Ecto neural progenitor cell (in vitro differentiated cells): ENCODE results near the gene PTPN14.
"Not testable (repeated sequence)": the region's sequence is repeated elsewhere in the genome, so short reads cannot be mapped to it uniquely, and the experiment has no call there.

Experiments
- DNase-seq: peaks from one replicate; pipeline ENCODE4 v3.0.0-alpha.2; 2018; ENCODE audit warnings: low spot score

The PTPN14 gene

DNA sequence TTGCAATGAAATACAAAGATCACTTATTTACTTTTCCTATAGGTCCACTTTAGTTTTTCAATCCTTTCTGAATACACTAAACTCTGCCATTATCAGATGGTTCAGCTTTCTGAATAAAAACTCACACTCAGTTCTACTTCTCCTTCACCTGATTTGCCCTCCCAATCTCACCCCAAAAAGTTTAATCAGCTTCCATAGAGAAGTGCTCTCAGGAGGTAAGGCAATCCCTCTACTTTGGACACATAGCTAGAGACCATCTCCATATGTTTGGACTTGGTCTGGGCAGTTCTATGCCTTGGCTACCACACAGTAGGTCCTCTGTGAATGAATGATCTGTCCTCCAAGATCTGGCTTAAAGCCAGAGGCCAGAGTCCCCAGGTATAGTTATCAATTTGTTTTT, 40.9 kb downstream of the PTPN14 start:
- DNase-seq = no peak

DNA sequence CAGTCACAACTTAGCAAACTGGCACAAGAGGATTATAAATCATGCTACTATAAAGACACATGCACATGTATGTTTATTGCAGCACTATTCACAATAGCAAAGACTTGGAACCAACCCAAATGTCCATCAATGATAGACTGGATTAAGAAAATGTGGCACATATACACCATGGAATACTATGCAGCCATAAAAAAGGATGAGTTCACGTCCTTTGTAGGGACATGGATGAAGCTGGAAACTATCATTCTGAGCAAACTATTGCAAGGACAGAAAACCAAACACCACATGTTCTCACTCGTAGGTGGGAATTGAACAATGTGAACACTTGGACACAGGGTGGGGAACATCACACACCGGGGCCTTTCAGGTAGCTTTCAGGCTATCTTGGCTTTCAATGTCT, 41.8 kb downstream of the PTPN14 start:
- DNase-seq = not testable (repeated sequence)

DNA sequence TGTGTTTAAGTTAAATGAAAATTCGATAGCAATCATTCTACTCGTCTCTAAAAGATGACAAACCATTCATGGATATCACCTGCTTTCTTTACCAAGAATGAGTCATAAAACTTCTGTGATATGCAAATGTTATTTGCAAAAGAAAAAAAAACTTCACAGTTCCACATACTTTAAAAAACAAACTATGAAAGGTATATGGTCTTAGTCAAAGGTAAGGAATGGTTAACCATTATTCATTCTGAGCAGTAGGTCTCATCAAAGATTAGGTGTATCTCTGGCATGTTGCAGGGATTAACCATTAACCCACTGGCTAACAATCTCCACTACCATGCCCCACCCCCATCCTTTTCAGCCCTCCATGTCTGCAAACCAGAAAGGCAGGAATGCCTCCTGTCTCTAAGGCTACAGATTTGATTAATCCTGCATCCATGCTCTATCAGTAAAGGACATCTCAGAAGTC, 44.4 kb downstream of the PTPN14 start:
- DNase-seq = no peak

DNA sequence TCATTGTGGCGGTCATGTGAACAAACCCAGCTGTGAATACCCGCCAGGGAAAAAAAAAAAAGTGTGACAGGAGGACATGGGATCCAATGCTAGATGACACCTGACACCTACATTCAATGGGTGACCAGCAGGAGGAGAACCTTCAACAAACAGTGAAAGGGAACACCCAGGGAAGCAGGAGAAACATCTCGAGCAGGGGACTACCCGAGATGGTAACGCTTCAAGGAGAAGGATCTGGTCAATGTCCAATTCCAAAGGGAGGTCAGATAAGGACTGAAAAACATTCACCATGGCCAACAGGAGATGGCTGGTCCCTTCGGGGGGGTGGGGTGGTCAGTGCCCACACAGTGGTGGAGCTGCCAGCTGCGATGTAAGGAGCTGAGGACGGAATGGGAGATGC, 46.3 kb downstream of the PTPN14 start:
- DNase-seq = no peak

DNA sequence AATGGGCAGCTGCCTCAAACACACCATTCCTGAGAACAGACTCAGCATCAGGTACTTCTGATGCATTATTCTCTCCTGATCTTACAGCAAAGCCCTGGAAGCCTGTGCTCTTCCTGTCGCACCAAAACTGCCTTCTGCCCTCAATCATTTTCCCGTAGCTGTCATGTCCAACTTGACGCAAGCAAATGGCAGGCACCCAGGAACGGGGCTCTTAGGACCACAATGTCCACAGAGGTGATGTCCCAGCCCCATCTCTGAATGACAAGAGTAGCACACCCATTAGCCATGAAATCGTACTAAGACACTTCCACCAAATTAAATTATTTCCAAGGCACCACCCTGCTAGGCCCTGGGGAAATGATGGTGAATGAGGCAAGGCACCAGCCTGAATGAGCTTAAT, 47.1 kb downstream of the PTPN14 start:
- no peak for DNase-seq

DNA sequence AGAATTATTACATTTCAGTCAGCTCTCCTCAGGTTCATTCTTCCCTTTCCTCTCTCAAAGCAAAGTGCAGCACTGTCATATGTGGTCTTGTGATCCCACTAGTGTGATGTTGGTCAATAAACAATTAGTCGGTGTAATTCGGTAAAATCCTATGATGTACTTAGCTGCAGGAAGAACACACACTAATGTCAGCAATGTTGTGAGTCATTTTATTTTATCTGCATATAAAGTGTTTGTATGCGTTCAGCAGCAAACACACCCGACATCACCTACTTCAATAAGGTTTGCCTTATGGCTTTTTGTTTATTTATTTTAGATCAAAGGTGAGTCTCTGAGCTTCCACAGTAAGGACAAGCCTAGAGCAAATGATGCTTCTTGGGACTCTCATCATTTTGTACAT, 47.8 kb downstream of the PTPN14 start:
- DNase-seq = no peak

DNA sequence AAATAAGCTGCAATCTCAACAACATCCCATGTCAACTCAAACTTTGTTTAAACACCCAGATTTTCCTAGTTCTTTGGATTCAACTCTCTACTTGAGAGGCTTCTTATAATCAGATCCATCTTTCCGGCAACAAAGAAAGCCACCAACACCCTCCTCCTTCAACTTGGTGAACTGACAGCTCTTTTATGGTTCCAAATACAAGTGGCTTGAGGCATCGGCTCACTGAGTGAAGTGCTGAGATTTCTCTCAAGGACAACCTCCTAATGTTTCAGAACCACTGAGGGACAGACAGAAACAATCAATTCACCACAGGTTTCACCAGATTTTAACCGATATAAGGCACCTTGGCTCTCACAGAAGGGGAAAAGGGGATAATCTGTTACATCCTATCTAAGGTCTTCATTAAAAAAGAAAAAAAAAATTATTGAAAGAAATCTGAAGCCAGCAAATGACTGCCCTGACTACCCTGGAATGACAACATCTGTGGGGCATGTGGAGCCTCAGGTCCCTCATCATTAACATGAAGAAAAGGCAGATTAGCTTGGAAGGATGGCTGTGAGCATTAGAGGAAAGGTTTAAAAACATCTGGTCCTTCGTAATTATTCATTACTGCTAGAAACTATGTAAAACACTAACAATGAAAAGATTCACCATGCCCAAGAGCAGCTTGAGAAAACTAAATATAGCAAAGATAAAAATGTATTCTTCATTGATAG, 50.9 kb downstream of the PTPN14 start:
- DNase-seq = no peak

DNA sequence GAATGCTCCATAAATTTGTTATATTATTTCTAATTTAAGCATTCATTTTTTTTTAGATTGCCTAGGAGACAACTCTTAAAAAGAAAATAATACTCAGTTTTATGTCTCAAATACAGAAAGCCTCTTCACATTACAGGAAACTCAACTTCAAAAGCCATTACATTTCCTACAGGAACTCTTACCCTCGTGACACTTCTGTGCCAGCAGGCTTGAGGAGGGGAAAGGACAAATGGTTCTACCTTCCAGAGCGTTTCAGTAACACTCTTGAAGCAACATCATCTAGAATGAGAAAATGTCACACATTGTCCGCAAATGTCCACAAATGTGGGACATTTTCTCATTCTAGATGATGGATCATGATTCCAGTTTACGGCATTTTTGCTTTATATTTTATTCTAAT, 51.7 kb downstream of the PTPN14 start:
- no peak for DNase-seq

DNA sequence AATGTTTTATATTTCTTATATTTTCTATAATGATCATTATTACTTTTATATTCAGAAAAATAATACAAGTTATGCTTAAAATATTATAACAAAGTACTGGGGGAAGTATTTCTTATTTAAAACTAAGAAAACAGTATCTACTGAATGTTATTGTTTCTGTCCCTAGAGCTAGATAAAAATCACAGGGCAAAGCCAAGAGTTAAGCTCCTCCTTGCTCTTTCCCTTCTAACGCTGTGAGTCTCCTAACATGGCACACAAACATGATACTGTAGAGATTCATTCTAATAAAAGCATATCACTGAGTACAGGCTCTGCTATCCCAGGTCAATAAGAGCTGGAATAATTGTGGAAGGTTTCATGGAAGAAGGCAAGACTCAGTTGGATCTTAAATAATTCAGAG, 53.4 kb downstream of the PTPN14 start:
- DNase-seq = no peak

DNA sequence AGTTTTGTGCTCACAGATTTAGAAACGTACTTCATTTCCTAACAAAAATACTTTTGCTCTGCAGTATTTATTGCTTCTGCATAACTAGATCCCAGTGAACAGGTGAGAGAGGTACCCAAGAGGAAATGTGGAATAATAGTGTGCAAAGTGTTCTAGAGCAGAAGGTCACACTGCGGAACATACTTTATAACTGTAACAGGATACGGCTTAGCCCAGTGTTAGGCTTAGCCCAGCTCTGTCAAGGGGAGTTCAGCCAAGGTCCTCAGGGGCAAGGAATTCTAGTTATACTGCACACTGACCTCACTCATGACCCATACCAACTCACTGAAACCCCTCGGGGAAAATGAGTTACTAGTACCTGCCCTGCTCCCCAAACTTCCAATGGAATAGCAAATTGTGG, 55.3 kb downstream of the PTPN14 start:
- DNase-seq = no peak

DNA sequence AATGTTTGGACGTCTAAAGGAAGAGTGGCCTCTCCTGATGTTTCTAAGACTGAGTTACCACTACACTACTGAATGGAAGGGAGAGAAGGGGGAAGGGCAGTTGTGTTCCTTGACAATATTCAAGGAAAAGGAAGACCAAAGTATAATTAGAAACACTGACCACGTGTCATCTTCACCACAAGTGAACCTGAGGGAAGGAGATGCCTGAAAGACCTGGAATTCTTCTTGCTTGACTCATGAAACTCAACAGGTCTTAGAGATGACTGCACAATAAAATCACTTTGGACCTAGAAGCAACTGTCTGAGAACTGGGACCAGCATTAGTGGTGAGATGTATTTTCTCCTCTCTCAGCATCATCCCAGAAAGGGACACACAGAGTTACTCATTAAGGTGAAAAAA, 56.7 kb downstream of the PTPN14 start:
- DNase-seq = no peak

DNA sequence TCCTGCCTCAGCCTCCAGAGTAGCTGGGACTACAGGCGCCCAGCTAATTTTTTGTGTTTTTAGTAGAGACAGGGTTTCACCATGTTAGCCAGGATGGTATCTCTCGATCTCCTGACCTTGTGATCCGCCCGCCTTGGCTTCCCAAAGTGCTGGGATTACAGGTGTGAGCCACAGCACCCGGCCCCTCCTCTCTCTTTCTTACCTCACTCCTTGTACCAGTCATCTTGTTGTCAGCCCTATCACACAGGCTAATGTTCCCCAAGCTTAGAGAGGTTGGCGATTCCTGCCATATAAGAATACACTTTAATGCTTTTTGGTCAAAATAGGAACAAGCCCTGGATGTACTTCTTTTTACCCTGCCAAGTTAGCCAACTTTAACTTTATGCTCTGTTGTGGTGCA, 57.2 kb downstream of the PTPN14 start:
- DNase-seq = not testable (repeated sequence)

DNA sequence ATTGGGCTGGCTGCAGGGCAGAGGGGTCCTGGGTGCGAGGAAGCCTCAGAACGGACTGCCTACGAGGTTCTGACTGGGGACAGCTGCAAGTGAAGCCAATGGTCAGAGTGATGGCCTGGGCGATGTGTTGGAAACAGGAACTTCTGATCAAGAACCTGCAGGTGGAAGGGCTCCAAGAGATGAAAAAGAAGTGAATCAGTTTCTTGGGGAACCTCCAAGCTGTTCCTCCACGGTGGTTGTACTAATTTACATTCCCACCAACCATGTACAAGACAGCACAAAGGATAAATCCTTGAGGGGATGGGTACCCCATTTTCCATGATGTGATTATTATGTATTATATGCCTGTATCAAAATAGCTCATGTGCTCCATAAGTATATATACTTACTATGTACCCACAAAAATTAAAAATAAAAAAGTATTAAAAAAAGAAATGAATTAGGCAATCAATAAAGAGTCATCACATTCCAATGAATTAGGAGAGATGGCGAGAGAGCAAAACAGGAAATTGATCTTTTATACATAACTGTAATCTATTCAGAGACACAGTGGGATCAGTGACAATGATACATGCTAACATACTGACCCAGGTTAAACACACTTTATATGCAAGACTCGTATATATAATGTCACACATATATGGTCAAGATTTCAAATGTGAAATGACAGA, 58.1 kb downstream of the PTPN14 start:
- DNase-seq = no peak

DNA sequence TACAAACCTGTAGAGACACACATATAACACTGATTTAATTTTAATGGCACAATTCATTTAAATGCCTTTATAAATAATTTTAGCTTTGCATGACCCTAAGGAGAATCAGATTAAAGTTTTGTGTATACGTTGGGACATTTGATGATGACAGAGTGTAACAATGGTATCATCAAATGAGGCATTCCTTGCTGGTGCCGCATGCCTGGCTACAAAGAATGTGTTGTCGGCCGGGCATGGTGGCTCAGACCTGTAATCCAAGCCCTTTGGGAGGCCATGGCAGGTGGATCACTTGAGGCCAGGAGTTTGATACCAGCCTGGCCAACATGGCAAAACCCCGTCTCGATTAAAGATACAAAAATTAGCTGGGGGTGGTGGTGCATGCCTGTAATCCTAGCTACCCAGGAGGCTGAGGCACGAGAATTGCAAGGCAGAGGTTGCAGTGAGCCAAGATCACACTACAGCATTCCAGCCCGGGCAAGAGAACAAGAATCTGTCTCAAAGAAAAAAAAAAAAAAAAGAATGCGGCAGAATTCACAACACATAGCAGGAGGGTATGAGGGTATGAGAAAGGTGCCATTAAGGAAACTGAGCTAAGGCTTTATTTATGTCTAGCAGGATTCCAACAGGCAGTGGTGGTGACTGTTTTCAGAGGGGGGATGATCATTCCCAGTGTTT, 58.9 kb downstream of the PTPN14 start:
- no peak for DNase-seq

DNA sequence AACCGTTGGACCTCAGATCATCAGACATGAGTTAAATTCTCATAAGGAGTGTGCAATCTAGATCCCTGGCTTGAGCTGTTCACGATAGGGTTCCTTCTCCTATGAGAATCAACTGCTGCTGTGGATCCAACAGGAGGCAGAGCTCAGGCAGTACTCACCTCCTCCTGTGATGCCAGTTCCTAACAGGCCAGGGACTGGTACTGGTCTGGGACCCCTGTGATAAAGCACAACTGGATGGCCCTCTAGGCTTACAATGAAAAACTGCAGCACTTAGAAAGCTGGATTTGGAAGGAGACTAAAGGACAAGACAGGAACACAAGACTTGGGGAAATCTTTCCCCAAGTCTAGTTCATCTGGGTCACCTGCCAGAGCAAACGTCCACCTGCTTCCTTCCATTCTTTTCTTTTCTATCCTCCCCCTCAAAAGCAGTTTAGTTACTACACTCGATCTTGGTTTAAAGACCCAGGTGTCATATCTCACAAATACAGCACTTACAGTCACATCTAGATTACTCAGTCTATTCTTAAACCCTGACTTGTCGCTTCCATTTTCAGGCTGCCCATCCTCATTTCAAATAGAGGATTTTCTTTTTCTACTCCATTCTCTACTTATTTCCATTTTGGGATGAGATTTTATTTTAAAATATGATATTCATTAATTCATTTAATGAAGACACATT, 59.8 kb downstream of the PTPN14 start:
- DNase-seq = no peak

DNA sequence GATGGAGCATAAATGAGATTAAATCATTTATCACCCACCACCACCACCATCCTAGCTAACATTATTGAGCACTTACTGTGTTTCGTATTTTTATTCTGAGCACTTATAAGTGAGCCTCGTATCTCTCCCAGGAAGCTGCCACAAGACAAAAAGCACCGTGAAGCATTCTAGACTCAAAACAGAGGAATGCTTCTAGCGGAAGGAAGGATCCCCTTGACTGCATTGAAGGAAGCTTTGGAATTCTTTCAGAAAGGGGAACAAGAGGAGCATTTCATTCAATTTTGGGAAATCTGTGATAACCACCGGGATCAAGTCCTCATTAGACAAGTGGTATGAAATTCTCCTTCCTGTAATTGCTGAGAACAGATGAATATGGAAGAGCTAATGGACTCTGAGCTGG, 66.3 kb downstream of the PTPN14 start:
- no peak for DNase-seq

DNA sequence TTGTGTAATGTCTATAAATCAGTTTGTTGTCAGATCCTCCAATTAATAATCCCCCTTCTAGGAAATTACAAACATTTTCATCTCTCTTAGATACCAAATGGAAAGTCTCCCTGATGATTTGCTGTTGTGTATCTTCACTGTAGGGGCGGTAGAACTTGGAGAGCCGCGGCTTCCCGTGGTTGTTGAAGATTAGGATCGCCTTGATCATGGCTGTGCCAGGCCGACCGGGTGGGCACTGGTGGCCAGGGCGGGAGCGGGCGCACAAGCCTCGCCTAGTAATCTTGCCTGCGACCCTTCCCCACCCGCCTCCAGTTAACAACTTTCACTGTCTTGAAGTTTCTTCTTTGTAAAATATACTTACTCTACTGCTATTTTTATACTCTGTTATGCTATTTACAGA, 68.2 kb downstream of the PTPN14 start:
- DNase-seq = not testable (repeated sequence)

DNA sequence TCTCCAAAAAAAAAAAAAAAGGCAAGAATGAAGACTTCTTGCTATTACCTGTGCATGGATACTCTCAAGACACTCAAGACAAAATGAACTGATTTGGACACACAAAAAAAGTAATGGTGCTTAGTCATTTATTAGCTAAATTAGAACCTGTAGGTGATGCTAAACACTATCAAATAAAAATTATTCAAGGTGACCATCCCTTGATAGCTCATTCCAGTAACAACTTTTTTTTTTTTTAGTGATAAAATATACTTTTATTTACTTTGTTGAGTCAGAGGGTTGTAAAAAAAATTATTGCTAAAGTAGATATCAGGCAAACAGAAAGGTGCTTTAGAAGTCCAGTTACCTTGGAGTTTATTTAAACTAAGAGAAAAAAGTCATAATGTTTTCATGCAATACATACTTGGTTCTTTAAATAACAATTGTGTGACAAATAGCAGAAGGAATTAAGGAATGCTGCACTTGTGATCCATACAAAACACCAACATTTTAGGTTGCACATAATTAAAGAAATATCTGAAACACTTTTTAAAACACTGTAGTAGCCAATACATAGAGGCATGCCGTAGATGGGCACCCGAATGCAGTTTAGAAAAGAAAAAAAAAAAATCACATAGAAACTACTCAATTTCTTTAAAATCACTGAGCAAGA, 69.3 kb downstream of the PTPN14 start:
- DNase-seq = not testable (repeated sequence)

DNA sequence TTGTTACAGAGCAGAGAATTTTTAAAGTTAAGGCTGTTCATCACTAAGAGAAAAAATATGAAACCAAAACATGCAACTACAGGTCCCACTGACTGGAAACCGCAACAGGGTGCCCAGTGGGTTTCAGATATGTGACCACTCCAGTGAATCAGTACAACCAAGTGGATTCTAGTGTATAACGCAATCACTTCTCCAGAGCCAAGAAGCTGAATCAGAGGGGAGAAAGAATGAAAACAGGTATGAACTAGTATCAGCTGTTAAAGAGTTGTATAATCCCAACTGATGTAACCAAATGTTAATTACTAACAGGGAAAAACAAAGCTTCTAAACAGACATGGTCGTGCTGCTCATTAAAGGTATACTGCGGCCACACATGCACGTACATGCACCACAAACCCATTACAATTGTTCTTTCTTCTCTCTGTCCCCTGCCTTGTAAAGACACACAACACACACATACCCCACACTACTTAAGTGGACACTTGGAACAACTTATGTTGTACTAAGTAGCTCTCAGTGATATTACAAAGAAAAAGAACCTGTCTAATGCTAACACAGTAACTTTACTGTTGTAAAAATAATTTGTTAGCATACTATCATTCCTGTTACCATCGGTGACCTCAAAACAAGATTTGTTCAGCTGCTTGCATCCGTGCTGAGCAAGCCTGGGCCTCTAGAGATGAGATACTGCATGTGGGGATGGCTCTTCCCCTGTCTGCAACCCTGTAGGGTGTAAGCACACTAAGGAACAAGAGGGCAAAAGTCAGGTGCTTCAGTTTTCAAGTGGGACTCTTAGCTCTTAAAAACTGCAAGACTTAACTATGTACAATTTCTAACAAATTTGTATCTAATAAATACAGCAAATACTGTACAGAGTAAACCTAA, 74.2 kb downstream of the PTPN14 start:
- DNase-seq = no peak

DNA sequence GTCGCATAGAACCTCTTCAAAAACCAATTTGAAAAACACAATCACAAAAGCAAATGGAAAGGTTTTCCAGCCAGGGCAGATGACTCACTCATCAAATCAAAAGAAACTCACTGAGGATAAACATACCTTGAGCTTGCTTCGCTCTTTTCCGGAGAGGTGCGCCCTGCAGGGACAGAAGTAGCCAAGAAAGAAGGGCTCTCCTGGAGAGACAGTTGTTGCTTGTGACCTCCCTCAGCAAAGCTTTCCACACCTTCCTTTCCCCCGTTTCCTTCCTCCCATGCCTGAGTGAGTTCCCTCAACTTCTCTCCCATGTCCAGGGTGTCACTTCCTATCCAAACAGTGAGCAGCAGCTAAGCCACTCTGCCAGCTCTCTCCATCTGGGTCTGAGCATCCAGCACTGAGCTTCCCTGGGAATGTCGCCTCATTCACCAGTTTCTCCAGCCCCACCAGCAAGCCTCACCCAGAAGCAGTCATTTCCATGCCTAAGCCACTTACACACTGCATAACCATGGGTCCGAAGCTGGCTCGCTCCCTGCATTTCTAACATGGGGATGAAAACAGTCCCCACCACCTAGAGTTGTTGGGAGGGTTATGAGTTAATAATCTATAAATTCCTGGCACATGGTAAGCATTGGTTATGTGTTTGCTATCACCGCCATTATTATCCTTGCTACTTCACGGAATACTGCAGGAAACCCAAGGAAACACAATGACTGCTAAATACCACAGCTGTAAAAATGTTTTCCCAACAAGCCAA, 75.0 kb downstream of the PTPN14 start:
- DNase-seq = no peak
